ENCODE data around the gene SPANXA2.

The SPANXA2 gene

DNA sequence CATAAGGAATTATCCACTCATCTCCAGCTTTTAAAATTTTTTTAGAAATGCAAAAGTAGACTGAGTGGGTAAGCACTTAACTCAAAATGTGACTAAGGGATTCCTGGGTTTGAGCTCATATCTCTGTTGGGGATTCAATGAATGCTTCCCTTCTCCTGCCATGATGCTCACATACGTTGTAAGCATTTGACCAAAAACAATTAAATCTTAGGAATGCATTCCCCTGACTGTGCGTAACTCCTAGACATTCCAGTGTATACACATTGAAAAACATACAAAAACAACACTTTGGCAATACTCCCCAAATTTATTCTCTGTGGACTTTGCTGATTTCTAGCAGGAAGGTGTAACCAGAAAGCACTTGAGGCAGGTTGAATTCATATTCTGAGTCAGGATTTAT, 29.8 kb downstream of the SPANXA2 start:
- no peaks in the 10 kb centered on the region for H3K79me1 ChIP-seq (ENCODE audit: low read length)
- no peak overlapping the region for H4K91ac ChIP-seq (ENCODE audit: low read depth, low read length)
- H3K18ac ChIP-seq (ENCODE audit: low read length): no peak overlapping the region
- no peak overlapping the region for H3K9ac ChIP-seq (ENCODE audit: low read length)
- H3K27me3 ChIP-seq (ENCODE audit: insufficient read depth, low read length): no peaks in the 10 kb centered on the region
- H3K4me3 ChIP-seq (ENCODE audit: low read depth, low read length): no peak overlapping the region
- H2BK5ac ChIP-seq (ENCODE audit: low read depth, low read length, poor library complexity): no peak overlapping the region
- no peak overlapping the region for H3K23ac ChIP-seq (ENCODE audit: low read length)
- H2BK12ac ChIP-seq (ENCODE audit: low read length): no peak overlapping the region
- WGBS (ENCODE audit: extremely low coverage, insufficient coverage, insufficient read length): no CpG with 5 or more reads among the region's 2 CpGs
- H4K8ac ChIP-seq (ENCODE audit: low read depth, low read length): no peak overlapping the region
- H3K4me2 ChIP-seq (ENCODE audit: low read length): no peak overlapping the region
- no peak overlapping the region for H2BK120ac ChIP-seq (ENCODE audit: insufficient read depth, low read length, poor library complexity)
- no peak for DNase-seq
- H3K4me1 ChIP-seq (ENCODE audit: control insufficient read depth in 1 of 2, insufficient read depth in 2 of 2, low read length in 2 of 2): no peaks in the 10 kb centered on the region
- H2AFZ ChIP-seq (ENCODE audit: insufficient read depth, low read length, poor library complexity): no peak overlapping the region
- no peaks in the 10 kb centered on the region for H3K36me3 ChIP-seq (ENCODE audit: control insufficient read depth in 1 of 2, insufficient read depth in 2 of 2, low read length in 2 of 2)
- no peak overlapping the region for H2AK5ac ChIP-seq (ENCODE audit: low read length)
- no peaks in the 10 kb centered on the region for H3K9me3 ChIP-seq (ENCODE audit: insufficient read depth, low read depth, low read length)
- no peak overlapping the region for H3K27ac ChIP-seq (ENCODE audit: low read depth, low read length)
- H3K4ac ChIP-seq (ENCODE audit: low read depth, low read length): no peak overlapping the region
- no peaks in the 10 kb centered on the region for H3K79me2 ChIP-seq (ENCODE audit: control insufficient read depth, insufficient read depth, low read length, poor library complexity)
- no peak overlapping the region for H4K12ac ChIP-seq (ENCODE audit: low read depth, low read length)
- no peak overlapping the region for H3K14ac ChIP-seq (ENCODE audit: low read length)

DNA sequence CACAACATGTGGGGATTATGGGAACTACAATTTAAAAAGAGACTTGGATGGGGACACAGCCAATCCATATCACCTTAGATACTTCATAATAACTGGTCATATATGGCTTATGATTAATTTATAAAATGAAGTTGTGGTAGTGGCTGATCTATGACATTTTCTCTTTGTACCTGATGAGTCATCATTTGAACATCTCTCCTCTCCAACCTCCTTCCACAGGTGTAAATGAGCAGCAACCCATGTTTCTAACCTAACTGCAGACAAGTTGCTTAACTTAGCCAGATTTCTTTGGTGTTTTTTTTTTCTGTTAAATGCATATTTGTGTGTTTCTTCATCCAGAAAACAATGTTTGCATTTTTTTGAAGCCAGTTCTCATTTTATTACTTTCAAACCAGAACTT, 42.6 kb downstream of the SPANXA2 start:
- DNase-seq: no peak
- Histone ChIP-seq H3K27ac (ENCODE audit: low read depth, low read length) (no peak overlapping the region), H3K79me1 (ENCODE audit: low read length) (no peaks in the 10 kb centered on the region), H2BK5ac (ENCODE audit: low read depth, low read length, poor library complexity) (no peak overlapping the region), H3K18ac (ENCODE audit: low read length) (no peak overlapping the region), H3K4ac (ENCODE audit: low read depth, low read length) (no peak overlapping the region), H4K12ac (ENCODE audit: low read depth, low read length) (no peak overlapping the region), H3K4me2 (ENCODE audit: low read length) (no peak overlapping the region), H3K36me3 (ENCODE audit: control insufficient read depth in 1 of 2, insufficient read depth in 2 of 2, low read length in 2 of 2) (no peaks in the 10 kb centered on the region), H2AFZ (ENCODE audit: insufficient read depth, low read length, poor library complexity) (no peak overlapping the region), H3K27me3 (ENCODE audit: insufficient read depth, low read length) (no peaks in the 10 kb centered on the region), H3K79me2 (ENCODE audit: control insufficient read depth, insufficient read depth, low read length, poor library complexity) (no peaks in the 10 kb centered on the region), H3K9ac (ENCODE audit: low read length) (no peak overlapping the region), H2AK5ac (ENCODE audit: low read length) (no peak overlapping the region), H2BK12ac (ENCODE audit: low read length) (no peak overlapping the region), H3K14ac (ENCODE audit: low read length) (no peak overlapping the region), H3K9me3 (ENCODE audit: insufficient read depth, low read depth, low read length) (no peaks in the 10 kb centered on the region), H3K4me1 (ENCODE audit: control insufficient read depth in 1 of 2, insufficient read depth in 2 of 2, low read length in 2 of 2) (no peaks in the 10 kb centered on the region), H3K23ac (ENCODE audit: low read length) (no peak overlapping the region), H2BK120ac (ENCODE audit: insufficient read depth, low read length, poor library complexity) (no peak overlapping the region), H3K4me3 (ENCODE audit: low read depth, low read length) (no peak overlapping the region), H4K91ac (ENCODE audit: low read depth, low read length) (no peak overlapping the region), H4K8ac (ENCODE audit: low read depth, low read length) (no peak overlapping the region)

DNA sequence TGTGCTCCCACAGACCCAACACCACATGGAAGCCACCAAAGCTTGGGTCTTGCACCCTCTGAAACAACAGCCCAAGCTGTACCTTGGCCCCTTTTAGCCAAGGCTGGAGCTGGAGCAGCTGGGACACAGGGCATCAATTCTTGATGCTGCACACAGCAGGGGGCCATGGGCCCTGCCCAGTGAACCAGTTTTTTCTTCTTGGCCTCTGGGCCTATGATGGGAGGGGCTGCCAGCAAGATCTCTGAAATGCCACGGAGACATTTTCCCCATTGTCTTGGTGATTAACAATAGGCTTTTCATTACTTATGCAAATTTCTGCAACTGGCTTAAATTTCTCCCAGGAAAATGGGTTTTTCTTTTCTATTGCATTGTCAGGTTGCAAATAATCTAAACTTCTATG, 49.0 kb downstream of the SPANXA2 start:
- Histone ChIP-seq H3K36me3 (ENCODE audit: control insufficient read depth in 1 of 2, insufficient read depth in 2 of 2, low read length in 2 of 2) (no peaks in the 10 kb centered on the region), H2BK12ac (ENCODE audit: low read length) (no peak overlapping the region), H2BK120ac (ENCODE audit: insufficient read depth, low read length, poor library complexity) (no peak overlapping the region), H3K14ac (ENCODE audit: low read length) (no peak overlapping the region), H4K8ac (ENCODE audit: low read depth, low read length) (no peak overlapping the region), H3K27ac (ENCODE audit: low read depth, low read length) (no peak overlapping the region), H4K91ac (ENCODE audit: low read depth, low read length) (no peak overlapping the region), H3K18ac (ENCODE audit: low read length) (no peak overlapping the region), H3K9me3 (ENCODE audit: insufficient read depth, low read depth, low read length) (no peaks in the 10 kb centered on the region), H3K9ac (ENCODE audit: low read length) (no peak overlapping the region), H3K4me1 (ENCODE audit: control insufficient read depth in 1 of 2, insufficient read depth in 2 of 2, low read length in 2 of 2) (no peaks in the 10 kb centered on the region), H3K4me3 (ENCODE audit: low read depth, low read length) (no peak overlapping the region), H2AK5ac (ENCODE audit: low read length) (no peak overlapping the region), H2BK5ac (ENCODE audit: low read depth, low read length, poor library complexity) (no peak overlapping the region), H3K4ac (ENCODE audit: low read depth, low read length) (no peak overlapping the region), H3K79me2 (ENCODE audit: control insufficient read depth, insufficient read depth, low read length, poor library complexity) (no peaks in the 10 kb centered on the region), H3K23ac (ENCODE audit: low read length) (no peak overlapping the region), H3K27me3 (ENCODE audit: insufficient read depth, low read length) (no peaks in the 10 kb centered on the region), H2AFZ (ENCODE audit: insufficient read depth, low read length, poor library complexity) (no peak overlapping the region), H4K12ac (ENCODE audit: low read depth, low read length) (no peak overlapping the region), H3K79me1 (ENCODE audit: low read length) (no peaks in the 10 kb centered on the region), H3K4me2 (ENCODE audit: low read length) (no peak overlapping the region)
- WGBS (ENCODE audit: extremely low coverage, insufficient coverage, insufficient read length): no CpG with 5 or more reads among the region's 1 CpG
- no peak for DNase-seq
